Activated T-helper 17 cell treated with anti-CD3 and anti-CD28 coated beads, Interleukin-2, amount 50 U/mL, for 72 hours (primary cell): ENCODE measurements around the gene CADPS2. TPM values are rescaled to one million over a fixed set of nuclear protein-coding genes. Genes with fewer than 3 reads are reported as not detected.
"Not testable (repeated sequence)": the region's sequence is repeated elsewhere in the genome, so short reads cannot be mapped to it uniquely, and the experiment has no call there.

Experiments used
- ATAC-seq: fragments of 150-1000 bp; cut with Tn5 transposase; replicated peaks from 2 replicates; pipeline ENCODE4 v1.10.0; 2021; ENCODE audit warnings: mild to moderate bottlenecking, moderate library complexity
- H3K27ac Mint-ChIP-seq: one replicate; pipeline ENCODE4 v1.8.0; 2022; ENCODE audit warnings: mixed read lengths
- H3K27me3 Mint-ChIP-seq: one replicate; pipeline ENCODE4 v1.8.0; 2022; ENCODE audit warnings: mixed read lengths
- H3K36me3 Mint-ChIP-seq: one replicate; pipeline ENCODE4 v1.8.0; 2022; ENCODE audit warnings: low read depth, mild to moderate bottlenecking, mixed read lengths
- H3K4me1 Mint-ChIP-seq: one replicate; pipeline ENCODE4 v1.8.0; 2022; ENCODE audit warnings: mixed read lengths
- H3K4me3 Mint-ChIP-seq: one replicate; pipeline ENCODE4 v1.8.0; 2022; ENCODE audit warnings: mild to moderate bottlenecking, mixed read lengths
- H3K9me3 Mint-ChIP-seq: one replicate; pipeline ENCODE4 v1.8.0; 2022; ENCODE audit warnings: mixed read lengths
- total RNA-seq, 2 donors: library from RNA; stranded (reverse); gene quantifications; one replicate each; pipeline ENCODE4 v1.2.3, GENCODE V29; 2022

CADPS2 gene
- total RNA-seq, 2 donors from 2014 or later = not detected

DNA sequence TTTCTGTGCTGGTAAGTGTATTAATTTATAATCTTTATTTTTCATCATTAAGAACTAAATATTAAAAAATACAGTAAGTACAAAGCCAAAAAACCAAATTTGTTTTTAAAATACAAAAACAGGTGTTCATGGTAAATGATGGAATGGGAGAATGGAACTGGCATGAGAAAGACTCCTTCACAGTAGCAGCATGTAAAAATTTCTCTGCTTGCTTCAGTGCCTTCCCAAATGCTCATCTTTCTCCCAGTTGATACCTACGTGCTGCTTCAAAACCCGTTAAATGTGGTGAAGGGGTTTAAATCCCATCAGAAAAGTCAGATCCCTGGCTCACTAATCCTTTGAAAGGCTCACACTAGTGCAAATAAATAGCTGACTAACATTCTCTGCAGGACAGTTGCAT is 191.6 kb downstream of the CADPS2 start:
- Mint-ChIP-seq H3K27me3 (no peaks in the 10 kb centered on the region), H3K9me3 (peaks cover 15% of the 10 kb centered on the region), H3K4me3 (no peak overlapping the region), H3K4me1 (no peaks in the 10 kb centered on the region), H3K36me3 (no peaks in the 10 kb centered on the region), H3K27ac (no peak overlapping the region)
- no peak for ATAC-seq

DNA sequence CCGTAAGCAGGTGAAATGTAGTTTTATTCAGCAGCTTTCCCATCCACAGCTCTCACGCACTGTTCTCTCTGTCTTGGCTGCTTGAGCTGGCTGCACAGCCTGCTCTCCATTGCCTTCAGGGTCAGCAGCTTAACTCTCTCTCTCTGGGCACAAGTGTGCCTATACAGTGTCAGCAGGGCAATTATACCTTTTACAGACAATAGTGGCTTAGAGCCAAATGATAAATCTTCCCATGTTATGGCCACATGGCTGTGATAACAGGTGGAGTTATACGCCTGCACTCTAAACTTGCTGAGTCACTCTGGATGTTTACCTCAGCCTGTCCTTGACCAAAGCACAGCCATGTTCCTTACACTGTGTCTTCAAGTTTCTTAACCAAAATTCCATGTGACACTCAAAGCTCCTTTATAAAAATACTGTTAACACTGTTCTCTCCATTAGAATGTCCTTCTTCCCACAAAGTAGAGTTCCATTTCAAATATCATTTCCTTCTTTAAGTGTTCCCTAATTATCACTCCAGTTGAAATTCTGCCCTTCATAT is 193.4 kb downstream of the CADPS2 start:
- H3K9me3 Mint-ChIP-seq = peaks cover 15% of the 10 kb centered on the region

GRCh38 chr7:122691569-122692235 is 194.6 kb downstream of the CADPS2 start:
- Mint-ChIP-seq H3K4me1 (no peaks in the 10 kb centered on the region), H3K27me3 (no peaks in the 10 kb centered on the region), H3K36me3 (no peaks in the 10 kb centered on the region), H3K9me3 (peaks cover 15% of the 10 kb centered on the region), H3K4me3 (no peak overlapping the region), H3K27ac (no peak overlapping the region)
- no peak for ATAC-seq

More for the DNA sequence above, 193.4 kb downstream of the CADPS2 start:
- Mint-ChIP-seq H3K36me3 (no peaks in the 10 kb centered on the region), H3K4me1 (no peaks in the 10 kb centered on the region), H3K27me3 (no peaks in the 10 kb centered on the region), H3K27ac (no peak overlapping the region), H3K4me3 (no peak overlapping the region)
- ATAC-seq = no peak

- H3K4me3 Mint-ChIP-seq = no peak overlapping the region
- no peak overlapping the region for H3K27ac Mint-ChIP-seq
- H3K9me3 Mint-ChIP-seq = peaks cover 15% of the 10 kb centered on the region
- no peaks in the 10 kb centered on the region for H3K27me3 Mint-ChIP-seq
- ATAC-seq = no peak
- no peaks in the 10 kb centered on the region for H3K4me1 Mint-ChIP-seq
- H3K36me3 Mint-ChIP-seq = no peaks in the 10 kb centered on the region
These were observed 196.7 kb downstream of the CADPS2 start for GRCh38 chr7:122689346-122690109.

DNA sequence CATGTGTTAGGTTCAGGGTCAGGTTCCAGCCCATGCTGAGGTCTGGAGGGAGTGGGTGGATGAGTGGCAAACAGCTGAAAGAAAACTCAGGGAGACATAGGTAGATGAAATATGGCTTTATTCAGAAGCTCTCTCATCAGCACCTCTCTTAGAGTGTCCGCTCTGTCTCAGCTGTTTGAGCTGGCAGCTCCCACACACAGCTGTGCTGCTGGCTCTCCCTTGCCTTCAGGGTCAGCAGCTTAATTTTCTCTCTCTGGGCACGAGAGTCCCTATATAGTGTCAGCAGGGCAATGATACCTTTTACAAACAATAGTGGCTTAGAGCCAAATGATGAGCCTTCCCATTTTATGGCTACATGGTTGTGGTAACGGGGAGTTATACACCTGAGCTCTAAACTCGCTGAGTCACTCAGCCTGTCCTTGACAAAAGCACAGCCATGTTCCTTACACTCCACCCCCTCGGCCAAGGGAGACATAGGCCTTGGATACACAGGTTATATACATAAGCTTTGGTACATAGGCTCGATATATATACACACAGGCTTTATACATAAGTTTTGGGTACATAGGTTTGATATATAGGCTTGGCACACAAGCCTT is 197.8 kb downstream of the CADPS2 start:
- H3K9me3 Mint-ChIP-seq = peaks cover 9% of the 10 kb centered on the region

GRCh38 chr7:122686360-122686878 is 199.8 kb downstream of the CADPS2 start:
- H3K9me3 Mint-ChIP-seq = peaks cover 3% of the 10 kb centered on the region
- ATAC-seq = no peak
- no peak overlapping the region for H3K4me3 Mint-ChIP-seq
- no peak overlapping the region for H3K27ac Mint-ChIP-seq
- H3K27me3 Mint-ChIP-seq = no peaks in the 10 kb centered on the region
- no peaks in the 10 kb centered on the region for H3K4me1 Mint-ChIP-seq
- no peaks in the 10 kb centered on the region for H3K36me3 Mint-ChIP-seq

More for the DNA sequence above, 197.8 kb downstream of the CADPS2 start:
- Mint-ChIP-seq H3K27ac (no peak overlapping the region), H3K27me3 (no peaks in the 10 kb centered on the region), H3K4me3 (no peak overlapping the region), H3K36me3 (no peaks in the 10 kb centered on the region), H3K4me1 (no peaks in the 10 kb centered on the region)
- no peak for ATAC-seq

GRCh38 chr7:122684504-122684903 is 201.8 kb downstream of the CADPS2 start:
- H3K36me3 Mint-ChIP-seq = no peaks in the 10 kb centered on the region
- H3K4me3 Mint-ChIP-seq = no peak overlapping the region
- H3K27ac Mint-ChIP-seq = no peak overlapping the region
- no peaks in the 10 kb centered on the region for H3K9me3 Mint-ChIP-seq
- no peaks in the 10 kb centered on the region for H3K27me3 Mint-ChIP-seq
- H3K4me1 Mint-ChIP-seq = no peaks in the 10 kb centered on the region
- no peak for ATAC-seq

DNA sequence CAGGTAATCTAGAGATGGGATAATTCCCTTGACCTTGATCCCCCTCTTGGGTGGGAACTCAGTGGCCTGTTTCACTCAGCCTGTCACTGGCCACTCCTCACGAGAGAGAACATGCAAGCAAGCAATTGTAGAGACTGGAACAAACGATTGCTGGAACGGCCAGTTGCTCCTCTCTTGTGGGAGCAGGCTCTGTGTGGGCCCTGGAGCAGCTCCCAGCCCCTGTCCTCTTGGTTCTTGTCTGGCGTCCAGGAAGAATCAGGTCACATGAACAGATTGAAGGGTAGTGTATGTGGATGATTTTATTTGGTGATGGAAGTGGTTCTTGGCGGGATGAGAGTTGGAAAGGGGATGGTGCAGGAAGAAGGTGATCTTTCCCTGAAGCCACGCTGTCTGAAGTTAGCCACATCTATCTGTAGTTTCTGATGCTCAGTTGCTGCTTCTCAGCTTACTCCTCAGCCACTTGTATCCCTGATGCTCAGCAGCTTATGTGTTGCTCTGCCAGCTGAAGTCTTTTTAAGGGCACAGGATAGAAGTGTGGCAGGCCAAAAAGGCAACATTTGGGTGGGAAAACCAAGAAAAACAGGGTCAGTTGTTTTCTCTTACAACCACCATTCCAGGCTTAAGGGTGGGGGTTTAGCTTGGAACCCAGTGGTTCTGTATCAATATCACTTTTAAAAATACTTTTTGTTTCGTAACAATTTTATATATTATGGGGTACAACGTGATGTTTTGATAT is 203.3 kb downstream of the CADPS2 start:
- H3K9me3 Mint-ChIP-seq = peaks cover 7% of the 10 kb centered on the region
- no peaks in the 10 kb centered on the region for H3K36me3 Mint-ChIP-seq
- H3K4me1 Mint-ChIP-seq = no peaks in the 10 kb centered on the region
- no peak for ATAC-seq
- no peaks in the 10 kb centered on the region for H3K27me3 Mint-ChIP-seq
- H3K27ac Mint-ChIP-seq = no peak overlapping the region
- no peak overlapping the region for H3K4me3 Mint-ChIP-seq

- H3K27me3 Mint-ChIP-seq, ATAC-seq, H3K4me3 Mint-ChIP-seq, H3K4me1 Mint-ChIP-seq, H3K27ac Mint-ChIP-seq, H3K36me3 Mint-ChIP-seq: not testable (repeated sequence)
- H3K9me3 Mint-ChIP-seq = peaks cover 11% of the 10 kb centered on the region
These were observed 205.1 kb downstream of the CADPS2 start for GRCh38 chr7:122681186-122681585.

DNA sequence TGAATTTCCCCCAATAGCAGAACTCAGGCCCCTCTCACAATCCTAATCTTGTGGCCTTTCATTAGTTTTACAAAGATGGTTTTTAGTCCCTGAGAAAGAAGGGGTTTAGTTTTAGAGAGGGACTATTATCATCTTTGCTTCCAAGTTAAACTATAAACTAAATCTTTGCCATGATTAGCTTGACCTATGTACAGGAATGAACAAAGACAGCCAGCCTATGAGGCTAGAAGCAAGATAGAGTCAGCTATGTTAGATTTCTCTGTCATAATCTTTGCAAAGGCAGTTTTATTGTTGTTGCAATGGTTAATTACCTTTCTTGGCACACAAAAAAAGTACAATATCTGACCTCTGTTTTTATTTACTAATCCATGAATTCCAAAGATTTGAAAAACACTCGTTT is 206.4 kb downstream of the CADPS2 start:
- Mint-ChIP-seq H3K4me3 (no peak overlapping the region), H3K27ac (no peak overlapping the region), H3K4me1 (no peaks in the 10 kb centered on the region), H3K27me3 (no peaks in the 10 kb centered on the region), H3K9me3 (peaks cover 11% of the 10 kb centered on the region), H3K36me3 (no peaks in the 10 kb centered on the region)
- ATAC-seq = no peak

GRCh38 chr7:122679269-122679709 is 207.0 kb downstream of the CADPS2 start:
- not testable (repeated sequence) for H3K27me3 Mint-ChIP-seq, ATAC-seq, H3K4me3 Mint-ChIP-seq, H3K4me1 Mint-ChIP-seq, H3K27ac Mint-ChIP-seq, H3K36me3 Mint-ChIP-seq
- peaks cover 11% of the 10 kb centered on the region for H3K9me3 Mint-ChIP-seq

GRCh38 chr7:122677149-122677548 is 209.1 kb downstream of the CADPS2 start:
- no peak overlapping the region for H3K27ac Mint-ChIP-seq
- no peaks in the 10 kb centered on the region for H3K27me3 Mint-ChIP-seq
- H3K4me3 Mint-ChIP-seq = no peak overlapping the region
- H3K9me3 Mint-ChIP-seq = peaks cover 11% of the 10 kb centered on the region
- H3K36me3 Mint-ChIP-seq = no peaks in the 10 kb centered on the region
- ATAC-seq = no peak
- H3K4me1 Mint-ChIP-seq = no peaks in the 10 kb centered on the region

GRCh38 chr7:122676466-122676865 is 209.8 kb downstream of the CADPS2 start:
- peaks cover 11% of the 10 kb centered on the region for H3K9me3 Mint-ChIP-seq
- no peaks in the 10 kb centered on the region for H3K36me3 Mint-ChIP-seq
- H3K27me3 Mint-ChIP-seq = no peaks in the 10 kb centered on the region
- H3K4me3 Mint-ChIP-seq = no peak overlapping the region
- H3K27ac Mint-ChIP-seq = no peak overlapping the region
- H3K4me1 Mint-ChIP-seq = no peaks in the 10 kb centered on the region
- ATAC-seq = no peak

GRCh38 chr7:122675621-122676020 is 210.6 kb downstream of the CADPS2 start:
- ATAC-seq = no peak
- peaks cover 11% of the 10 kb centered on the region for H3K9me3 Mint-ChIP-seq
- no peak overlapping the region for H3K4me3 Mint-ChIP-seq
- H3K4me1 Mint-ChIP-seq = no peaks in the 10 kb centered on the region
- no peaks in the 10 kb centered on the region for H3K27me3 Mint-ChIP-seq
- H3K36me3 Mint-ChIP-seq = no peaks in the 10 kb centered on the region
- no peak overlapping the region for H3K27ac Mint-ChIP-seq
